Transverse colon (tissue), 4 donors: Measurements from ENCODE around the gene ARHGAP22.

Experiments used
- EP300 ChIP-seq: sonication (generic); formaldehyde crosslinking; IDR thresholded peaks from one replicate; pipeline ENCODE4 v1.6.1; 2017; ENCODE audit warnings: antibody characterized with exemption, low read depth
- POLR2A ChIP-seq: fragments of 450-650 bp; IDR thresholded peaks from one replicate; pipeline ENCODE4 v1.6.1; 2016; ENCODE audit warnings: antibody characterized with exemption, mild to moderate bottlenecking, moderate library complexity
- POLR2AphosphoS5 ChIP-seq, 3 donors: sonication (generic); formaldehyde crosslinking; IDR thresholded peaks; one replicate each; pipeline ENCODE4 v1.6.1; 2016; ENCODE audit warnings: antibody characterized with exemption in 3 of 3
- TF ChIP-seq, protein P1 (sequence below), 5 experiments: fragments of 200-600 bp in 3 of 5; fragments of 450-650 bp in 2 of 5; sonication (generic) in 3 of 5; IDR thresholded peaks; 1 replicate in 2 of 5; 2 replicates in 3 of 5; pipeline ENCODE4 v1.5.1; 2016 to 2017; ENCODE audit warnings: antibody characterized with exemption in 5 of 5, inconsistent platforms in 3 of 5, mild to moderate bottlenecking in 2 of 5, moderate library complexity in 1 of 5

DNA sequence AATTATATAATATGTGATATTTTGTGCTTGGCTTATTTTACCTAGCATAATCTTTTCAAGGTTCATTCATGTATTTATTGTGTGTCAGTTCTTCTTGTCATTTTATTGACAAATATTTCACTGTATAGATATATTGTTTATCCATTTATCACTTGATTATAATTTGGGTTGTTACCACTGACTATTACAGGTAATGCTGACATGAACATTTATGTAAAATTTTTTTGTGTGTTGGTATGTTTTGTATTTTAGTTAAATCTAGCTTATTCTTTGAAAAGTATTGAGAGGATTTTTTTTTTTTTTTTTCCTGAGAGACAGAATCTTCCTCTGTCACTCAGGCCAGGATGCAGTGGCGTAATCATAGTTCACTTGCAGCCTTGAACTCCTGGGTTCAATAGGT is 190.7 kb downstream of the ARHGAP22 start:
- TF ChIP-seq EP300 = no peak
- TF ChIP-seq, protein P1, sequence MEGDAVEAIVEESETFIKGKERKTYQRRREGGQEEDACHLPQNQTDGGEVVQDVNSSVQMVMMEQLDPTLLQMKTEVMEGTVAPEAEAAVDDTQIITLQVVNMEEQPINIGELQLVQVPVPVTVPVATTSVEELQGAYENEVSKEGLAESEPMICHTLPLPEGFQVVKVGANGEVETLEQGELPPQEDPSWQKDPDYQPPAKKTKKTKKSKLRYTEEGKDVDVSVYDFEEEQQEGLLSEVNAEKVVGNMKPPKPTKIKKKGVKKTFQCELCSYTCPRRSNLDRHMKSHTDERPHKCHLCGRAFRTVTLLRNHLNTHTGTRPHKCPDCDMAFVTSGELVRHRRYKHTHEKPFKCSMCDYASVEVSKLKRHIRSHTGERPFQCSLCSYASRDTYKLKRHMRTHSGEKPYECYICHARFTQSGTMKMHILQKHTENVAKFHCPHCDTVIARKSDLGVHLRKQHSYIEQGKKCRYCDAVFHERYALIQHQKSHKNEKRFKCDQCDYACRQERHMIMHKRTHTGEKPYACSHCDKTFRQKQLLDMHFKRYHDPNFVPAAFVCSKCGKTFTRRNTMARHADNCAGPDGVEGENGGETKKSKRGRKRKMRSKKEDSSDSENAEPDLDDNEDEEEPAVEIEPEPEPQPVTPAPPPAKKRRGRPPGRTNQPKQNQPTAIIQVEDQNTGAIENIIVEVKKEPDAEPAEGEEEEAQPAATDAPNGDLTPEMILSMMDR (IDR thresholded peaks at IDR 0.05) = no peak
- TF ChIP-seq POLR2A = no peak
- no peak for TF ChIP-seq POLR2AphosphoS5 (IDR thresholded peaks at IDR 0.05)
